Mammary epithelial cell (primary cell): ENCODE data around the gene HLA-DOB.

Experiments
- EZH2 ChIP-seq: IDR thresholded peaks from 2 replicates; pipeline ENCODE4 v1.6.1; 2012; ENCODE audit warnings: low read length, inconsistent platforms, borderline replicate concordance
- TF ChIP-seq, protein P1 (sequence below), 2 donors: IDR thresholded peaks in 1 of 2; conservative IDR thresholded peaks in 1 of 2; 2 replicates each; pipeline ENCODE4 v1.5.1; 2011 to 2012; ENCODE audit warnings: inconsistent platforms in 2 of 2, low read length in 2 of 2, mild to moderate bottlenecking in 2 of 2, control low read depth in 1 of 2, low read depth in 1 of 2; ENCODE audit not compliant: insufficient read depth in 1 of 2; ENCODE audit errors: extremely low read depth in 1 of 2

DNA sequence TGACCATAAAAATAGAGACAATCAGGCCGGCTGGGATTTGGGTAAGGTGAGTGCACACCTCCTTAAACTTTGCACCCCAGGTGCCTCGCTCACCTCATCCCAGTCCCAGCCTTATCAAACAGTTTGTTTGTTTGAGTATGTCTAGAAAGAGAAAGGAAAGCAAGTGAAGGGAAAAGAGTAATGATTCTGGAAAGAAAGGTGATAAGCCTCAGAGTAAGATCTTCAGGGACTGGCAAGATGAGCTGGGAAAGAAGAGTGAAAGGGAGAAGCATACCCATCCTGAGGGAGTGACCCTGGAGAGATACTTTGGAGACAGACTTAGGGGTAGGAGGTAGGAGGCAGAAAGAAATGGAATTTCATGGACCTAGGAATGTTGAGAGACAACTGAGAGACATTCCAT is 20.1 kb upstream of the HLA-DOB start:
- TF ChIP-seq, protein P1, sequence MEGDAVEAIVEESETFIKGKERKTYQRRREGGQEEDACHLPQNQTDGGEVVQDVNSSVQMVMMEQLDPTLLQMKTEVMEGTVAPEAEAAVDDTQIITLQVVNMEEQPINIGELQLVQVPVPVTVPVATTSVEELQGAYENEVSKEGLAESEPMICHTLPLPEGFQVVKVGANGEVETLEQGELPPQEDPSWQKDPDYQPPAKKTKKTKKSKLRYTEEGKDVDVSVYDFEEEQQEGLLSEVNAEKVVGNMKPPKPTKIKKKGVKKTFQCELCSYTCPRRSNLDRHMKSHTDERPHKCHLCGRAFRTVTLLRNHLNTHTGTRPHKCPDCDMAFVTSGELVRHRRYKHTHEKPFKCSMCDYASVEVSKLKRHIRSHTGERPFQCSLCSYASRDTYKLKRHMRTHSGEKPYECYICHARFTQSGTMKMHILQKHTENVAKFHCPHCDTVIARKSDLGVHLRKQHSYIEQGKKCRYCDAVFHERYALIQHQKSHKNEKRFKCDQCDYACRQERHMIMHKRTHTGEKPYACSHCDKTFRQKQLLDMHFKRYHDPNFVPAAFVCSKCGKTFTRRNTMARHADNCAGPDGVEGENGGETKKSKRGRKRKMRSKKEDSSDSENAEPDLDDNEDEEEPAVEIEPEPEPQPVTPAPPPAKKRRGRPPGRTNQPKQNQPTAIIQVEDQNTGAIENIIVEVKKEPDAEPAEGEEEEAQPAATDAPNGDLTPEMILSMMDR (conservative IDR thresholded peaks at IDR 0.05 in 1 of 2, IDR thresholded peaks at IDR 0.05 in 1 of 2; ENCODE audit: extremely low read depth in 1 of 2, insufficient read depth in 1 of 2, low read depth in 1 of 2, low read length in 2 of 2), result no peak
- no peak for TF ChIP-seq EZH2
